ENCODE data around the gene HEPACAM.

The HEPACAM gene

GRCh38 chr11:124942466-124943253 is 6.8 kb upstream of the HEPACAM start:
- no peak for DNase-seq

DNA sequence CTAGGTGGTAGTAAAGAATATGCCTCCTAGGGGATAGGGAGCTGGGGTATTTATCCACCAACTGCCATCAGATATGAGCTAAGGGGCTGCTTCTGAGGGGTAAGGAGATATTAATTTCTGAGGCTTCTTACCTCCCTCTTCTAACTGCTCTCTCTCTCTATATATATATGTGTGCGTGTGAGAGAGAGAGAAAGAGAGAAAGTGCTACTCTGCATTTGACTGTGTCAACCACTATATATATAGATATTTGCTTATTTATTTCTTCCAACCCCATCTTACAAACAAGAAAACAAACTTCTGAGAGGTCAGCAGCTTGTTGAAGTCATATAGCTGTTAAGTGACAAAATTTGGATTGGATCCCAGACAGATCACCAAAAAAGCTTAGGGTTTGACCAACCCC is 5.9 kb upstream of the HEPACAM start:
- no peak for DNase-seq

- DNase-seq: no peak
These were observed 3.1 kb upstream of the HEPACAM start for GRCh38 chr11:124938970-124939369.

DNA sequence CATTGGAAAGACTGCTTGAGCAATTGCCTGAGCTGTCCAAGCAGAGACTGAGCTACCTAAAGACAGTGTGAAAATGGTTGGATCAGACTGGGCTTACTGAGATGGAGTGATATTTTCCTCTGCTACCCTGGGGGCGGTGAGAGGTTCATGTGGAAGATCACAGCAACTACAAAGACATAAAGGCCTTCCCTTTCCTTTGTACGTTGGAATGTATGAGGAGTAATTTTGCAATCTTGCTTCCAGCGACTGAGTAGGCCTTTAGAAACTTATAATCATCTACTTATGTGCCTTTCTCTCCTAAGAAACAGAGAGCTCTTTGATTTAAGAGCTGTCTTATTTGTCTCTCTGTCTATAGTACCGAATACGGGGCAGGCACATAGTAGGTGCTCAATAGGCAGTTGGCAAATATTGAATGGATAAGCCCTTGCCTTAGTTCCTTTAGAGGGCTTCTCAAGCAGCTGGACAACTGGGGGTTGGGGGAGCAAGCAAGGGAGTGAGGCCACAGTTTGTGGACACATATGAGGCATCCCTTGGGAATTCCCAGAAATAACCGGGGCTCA is 2.4 kb upstream of the HEPACAM start:
- no peak for DNase-seq

GRCh38 chr11:124937336-124937935 is 1.6 kb upstream of the HEPACAM start:
- no peak for DNase-seq

DNA sequence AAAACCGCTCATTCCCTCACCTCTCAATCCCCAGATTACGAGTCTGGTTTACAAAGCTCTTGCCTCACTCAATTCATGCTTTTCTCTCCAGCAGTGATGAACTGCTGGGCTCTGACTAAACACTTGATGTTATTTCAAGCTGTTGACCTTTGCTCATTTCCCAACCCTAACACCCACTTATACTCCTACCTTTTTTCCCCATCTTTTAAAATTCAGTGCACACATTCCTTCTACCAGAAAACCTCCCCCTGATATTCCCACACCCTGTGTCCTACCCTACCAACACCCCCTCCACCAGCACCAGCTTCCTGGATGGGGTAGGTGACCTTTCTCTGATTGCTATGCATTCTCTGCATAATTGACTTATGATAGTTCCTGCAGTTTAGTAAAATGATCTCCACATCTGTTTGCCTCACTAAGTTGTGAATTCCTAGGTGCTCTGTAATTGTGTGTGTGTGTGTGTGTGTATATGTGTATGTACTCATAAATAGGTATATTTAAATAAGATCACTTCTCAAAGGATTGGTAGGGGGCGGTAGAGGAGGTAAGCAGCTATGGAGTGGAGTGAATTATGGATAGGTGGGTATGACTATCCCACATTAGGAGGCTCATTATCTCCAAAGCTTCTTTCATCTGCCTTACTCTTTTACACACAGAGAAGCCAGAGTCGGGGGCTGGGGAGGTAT is 842 bp downstream of the HEPACAM start:
- DNase-seq: no peak

DNA sequence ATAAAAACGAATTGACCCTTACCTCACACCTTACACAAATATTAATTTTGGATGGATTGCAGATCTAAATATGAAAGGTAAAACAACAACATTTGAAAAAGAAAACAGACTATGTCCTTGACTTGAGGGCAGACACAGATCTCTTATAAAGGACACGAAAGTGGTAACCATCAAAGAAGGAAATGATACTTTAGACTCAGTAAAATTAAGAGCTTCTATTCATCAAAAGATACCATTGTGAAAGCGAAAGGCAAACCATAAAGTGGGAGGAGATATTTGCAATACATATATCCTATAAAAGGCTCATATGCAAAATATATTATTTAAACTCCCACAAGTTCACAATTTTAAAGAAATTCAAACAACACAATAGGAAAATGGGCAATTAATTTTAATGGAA is 5.0 kb downstream of the HEPACAM start:
- no peak for DNase-seq

DNA sequence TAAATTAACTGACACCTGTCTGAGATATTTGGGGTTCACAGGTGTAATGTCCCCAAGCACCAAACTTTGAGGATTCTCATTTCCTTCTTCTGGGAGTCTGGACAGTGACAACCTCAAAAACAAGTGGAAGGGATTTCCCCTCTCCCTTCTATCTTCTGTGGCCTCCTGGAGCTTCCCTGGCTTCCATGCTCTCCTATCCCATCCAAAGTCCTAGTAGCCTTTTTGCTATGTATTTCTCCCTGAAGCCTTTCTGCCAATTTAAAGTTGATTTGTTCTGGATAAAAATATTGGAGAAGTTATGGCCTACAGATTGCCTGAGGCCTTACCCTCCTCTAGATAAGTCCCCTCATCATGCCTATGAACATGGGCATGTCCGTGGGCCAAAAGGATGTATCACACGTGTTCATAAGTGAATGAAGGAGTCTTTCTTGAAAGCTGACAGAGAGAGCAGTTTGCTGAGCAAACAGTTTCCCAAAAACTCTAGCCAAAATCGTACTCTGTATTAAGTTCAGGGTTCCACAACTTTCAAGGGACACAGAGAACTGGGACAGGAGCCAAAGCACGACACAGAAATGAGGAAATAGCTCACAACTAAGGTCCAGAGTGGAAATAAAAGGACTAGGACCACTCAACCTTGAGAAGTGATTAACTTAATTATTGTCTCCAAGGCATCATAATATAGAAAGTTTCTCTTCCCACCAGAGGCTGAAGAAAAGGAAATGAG is 6.7 kb downstream of the HEPACAM start:
- no peak for DNase-seq

DNA sequence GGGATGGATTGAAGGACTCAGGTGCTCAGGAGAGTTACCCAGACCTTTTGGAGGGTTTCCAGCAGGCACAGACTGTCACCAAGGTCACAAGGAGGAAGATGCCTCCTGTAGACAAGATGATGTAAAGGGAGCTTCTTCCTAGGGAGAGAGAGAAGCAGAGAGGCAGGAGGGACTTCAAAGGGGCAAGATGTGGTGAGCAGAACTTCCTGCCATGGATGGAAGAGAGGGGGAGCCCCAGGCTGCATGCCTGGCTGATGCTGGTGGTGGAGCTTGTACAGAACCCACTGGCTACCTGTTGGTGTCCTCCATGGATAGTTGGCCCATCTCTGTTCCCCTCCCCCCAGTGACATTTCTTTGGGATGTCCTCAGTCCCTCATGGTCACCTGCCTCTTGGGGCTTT is 12.6 kb downstream of the HEPACAM start:
- DNase-seq: no peak

DNA sequence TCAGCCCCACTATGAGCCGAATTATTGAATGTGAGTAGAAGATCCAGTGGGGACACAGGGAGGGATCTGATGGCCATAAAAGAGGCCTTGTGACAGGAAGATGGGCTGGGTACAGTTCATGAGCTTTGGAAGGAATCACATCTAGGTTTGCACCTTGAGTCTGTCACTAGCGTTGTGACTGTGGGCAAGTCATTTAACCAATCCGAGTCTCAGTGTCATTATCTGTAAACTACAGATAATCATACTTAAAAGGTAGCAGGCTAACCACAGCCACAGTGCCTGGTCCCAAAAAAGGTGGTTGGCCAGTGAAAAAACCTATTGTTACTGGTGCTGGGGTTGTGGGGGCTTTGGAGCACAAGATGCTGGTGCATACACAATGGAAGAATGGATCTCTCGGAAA is 13.0 kb downstream of the HEPACAM start:
- DNase-seq: no peak

DNA sequence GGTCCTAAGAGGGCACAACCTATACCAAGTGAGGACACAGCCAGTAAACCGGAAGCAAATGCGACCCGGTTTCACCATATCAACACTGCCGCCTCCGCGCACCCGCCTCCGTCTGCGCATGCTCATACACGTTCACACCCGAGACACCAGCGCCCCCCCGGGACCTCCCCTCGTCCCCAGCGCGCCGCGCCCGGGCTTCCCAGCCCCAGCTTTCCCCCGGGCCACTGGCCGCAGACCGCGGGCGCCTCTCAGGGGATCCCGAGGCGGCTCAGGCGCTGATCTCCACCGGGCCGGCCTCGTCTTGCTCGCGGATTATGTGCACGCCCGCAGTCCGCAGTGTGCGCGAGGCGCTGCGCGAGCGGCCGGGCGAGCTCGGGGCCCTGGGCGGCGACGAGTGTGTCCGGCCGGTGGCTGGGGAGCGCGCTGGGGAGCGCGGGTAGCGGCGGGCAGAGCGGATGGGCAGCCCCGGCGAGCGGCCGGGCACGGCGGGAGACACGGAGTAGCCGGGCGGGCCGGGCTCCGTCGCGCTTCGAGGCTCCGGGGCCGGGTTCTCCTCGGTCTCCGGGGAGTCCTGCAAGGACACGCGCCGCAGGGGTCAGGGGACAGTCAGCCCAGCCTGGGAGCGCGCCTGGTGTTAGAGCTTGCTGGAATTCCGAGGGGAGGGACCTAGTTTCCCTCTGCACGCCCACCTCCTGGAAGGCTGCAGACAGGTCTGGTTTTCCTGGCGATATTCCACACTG is 14.8 kb downstream of the HEPACAM start:
- DNase-seq: peak; percentile 93

GRCh38 chr11:124920356-124920755 is 15.5 kb downstream of the HEPACAM start:
- DNase-seq: no peak

DNA sequence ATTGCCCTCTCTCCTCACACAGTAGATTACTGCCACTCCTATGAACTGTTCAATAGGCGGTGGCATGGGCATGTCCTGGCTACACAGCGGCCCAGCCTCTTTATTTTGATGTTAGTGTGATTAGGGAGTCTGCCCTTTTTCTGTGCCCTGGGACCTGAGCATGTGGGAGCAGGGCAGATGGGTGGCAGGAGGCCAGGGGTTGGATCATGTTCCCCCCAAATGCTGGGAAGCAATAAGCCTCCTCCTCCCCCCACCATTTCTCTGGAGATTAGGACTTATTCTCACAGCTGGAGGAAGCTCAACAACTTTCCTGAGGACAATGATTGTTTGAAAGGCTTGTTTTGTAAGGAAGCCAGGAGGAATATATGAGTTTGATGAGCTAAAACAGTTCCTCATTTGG is 15.9 kb downstream of the HEPACAM start:
- no peak for DNase-seq

DNA sequence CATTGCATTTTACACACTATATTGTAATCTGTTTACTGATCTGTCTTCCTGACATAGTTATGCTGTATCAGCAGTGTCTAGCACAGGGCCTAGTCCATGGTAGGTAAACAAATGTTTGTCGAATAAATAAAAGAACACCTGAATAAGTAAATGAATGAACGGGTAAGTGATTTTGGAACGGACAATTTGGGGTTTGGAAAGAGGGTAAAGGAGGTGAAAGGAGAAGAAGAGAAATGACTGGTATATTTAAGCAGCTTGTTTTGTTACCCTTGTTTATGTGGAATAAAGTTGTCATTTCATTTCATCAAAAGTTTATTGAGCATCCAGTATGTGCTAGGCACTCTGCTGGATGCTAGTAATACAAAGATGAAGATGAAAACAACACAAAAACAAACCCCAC is 16.9 kb downstream of the HEPACAM start, which contains the start of gene HEPN1:
HEPN1 (plus strand) TSS at position 301 of the 400 bp plus-strand sequence.
- DNase-seq: no peak

DNA sequence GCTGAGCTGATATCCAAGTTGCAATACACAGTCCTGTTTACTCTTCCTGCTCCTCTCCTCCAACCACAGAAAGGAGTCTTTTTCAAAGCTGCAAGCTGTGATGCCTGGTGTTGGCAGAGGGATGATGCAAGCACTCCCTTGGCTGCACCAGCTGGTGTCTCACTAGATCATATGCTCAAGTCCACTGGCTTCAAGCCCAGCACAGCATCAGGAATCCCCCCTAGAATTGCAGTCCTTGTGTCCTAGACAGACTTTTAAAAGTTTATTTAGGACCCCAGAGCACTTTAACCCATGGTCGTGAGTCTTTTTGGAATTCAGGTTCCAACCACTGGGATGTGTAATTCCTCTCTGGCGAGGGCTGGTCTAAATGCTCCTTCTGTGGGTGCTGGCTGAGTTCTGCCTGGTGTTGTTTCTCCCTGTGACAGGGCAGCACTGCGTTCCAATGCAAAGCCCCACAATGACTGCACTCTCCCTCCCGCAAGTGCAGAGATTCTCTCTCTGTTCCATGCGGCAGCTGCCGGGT is 18.7 kb downstream of the HEPACAM start:
- no peak for DNase-seq

GRCh38 chr11:124916370-124916710 is 19.5 kb downstream of the HEPACAM start:
- DNase-seq: no peak

DNA sequence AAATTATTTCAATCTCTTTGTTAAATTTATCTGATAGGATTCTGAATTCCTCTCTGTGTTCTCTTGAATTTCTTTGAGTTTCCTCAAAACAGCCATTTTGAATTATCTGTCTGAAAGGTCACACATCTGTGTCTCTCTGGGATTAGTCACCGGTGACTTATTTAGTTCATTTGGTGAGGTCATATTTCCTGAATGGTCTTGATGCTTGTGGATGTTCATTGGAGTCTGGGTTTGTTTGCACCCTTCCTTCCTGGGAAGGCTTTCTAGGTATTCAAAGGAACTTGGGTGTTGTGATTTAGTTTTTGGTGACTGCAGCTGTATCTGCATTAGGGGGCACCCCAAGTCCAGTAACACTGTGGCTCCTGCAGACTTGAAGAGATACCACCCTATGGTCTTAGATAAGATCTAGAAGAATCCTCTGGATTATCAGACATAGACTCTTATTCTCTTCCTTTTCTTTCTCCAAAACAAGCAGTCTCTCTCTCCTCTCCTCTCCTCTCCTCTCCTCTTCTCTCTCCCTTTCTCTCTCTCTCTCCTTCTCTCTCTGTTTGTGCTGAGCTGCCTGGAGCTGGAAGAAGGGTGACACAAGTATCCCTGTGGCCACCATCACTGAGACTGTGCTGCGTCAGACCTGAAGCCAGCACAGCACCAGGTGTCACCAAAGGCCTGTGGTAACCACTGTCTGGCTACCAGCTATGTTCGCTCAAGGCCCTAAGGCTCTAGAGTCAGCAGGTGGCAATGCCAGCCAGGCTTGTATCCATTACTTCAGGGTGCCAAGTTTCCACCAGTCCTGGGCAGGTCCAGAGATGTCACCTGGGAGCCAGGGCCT is 20.1 kb downstream of the HEPACAM start:
- DNase-seq: no peak

DNA sequence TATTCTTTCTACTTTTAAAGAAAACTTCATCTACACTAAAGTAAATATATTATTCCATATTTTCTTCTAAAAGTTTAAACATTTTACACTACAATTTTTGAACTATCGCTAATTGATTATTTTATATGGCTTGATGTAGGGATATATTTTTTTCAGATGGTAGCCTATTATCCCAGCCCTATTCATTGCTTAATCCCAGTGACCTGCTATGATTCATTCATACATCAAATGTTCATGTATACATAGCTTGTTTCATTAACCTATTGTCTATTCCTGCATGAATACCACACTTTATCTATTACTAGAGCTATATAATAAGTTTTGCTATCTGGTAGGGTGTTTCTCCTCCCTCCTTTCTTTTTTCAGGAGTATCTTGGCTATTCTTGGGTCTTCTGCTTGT is 33.2 kb downstream of the HEPACAM start:
- DNase-seq: no peak

GRCh38 chr11:124900464-124900863 is 35.4 kb downstream of the HEPACAM start:
- no peak for DNase-seq

DNA sequence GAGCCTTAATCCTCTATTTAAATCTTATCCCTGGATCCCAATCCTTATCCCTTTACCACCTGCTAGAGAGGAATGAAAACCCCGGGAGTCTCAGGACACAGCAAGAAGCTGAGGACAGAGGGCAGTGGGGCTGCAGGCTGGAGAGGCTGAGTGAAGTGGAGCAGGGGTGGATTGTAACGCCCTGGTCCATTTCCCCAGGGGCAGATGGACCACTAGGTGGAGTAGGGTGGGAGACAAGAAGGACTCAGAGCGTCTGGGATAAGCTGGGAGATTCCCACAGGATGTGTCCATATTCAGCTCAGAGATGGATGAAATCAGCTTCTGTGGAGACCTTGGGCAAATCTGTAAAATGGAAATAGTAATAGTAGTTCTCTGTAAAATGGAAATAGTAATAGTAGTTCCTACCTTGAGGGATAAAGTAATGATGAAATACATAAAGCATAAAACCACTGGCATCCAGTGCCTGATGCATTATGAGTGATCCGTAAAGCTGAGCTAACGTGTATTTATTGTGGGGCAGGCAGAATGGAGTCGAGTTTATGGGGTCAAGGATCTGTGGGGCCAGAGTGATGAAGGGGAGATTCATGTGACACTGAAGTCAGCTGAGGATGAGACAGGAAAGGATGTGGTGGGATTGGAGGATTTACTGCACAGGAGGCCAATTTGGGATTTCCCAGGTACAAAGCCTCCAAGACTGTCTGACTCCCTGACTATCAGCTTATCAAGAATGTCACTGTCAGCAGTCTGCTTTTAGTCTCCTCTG is 36.3 kb downstream of the HEPACAM start:
- no peak for DNase-seq

Data from activated CD8-positive, alpha-beta memory T cell treated with anti-CD3 and anti-CD28 coated beads for 24 hours (primary cell).